ENCODE results near the gene CHRND. TPM values are rescaled to one million over a fixed set of nuclear protein-coding genes. Genes with fewer than 3 reads are reported as not detected.

Gene CHRND
- polyA plus RNA-seq, 1 donor (not counting 4 experiments of a cell fraction or from before 2014, with no cell fraction given): not detected

DNA sequence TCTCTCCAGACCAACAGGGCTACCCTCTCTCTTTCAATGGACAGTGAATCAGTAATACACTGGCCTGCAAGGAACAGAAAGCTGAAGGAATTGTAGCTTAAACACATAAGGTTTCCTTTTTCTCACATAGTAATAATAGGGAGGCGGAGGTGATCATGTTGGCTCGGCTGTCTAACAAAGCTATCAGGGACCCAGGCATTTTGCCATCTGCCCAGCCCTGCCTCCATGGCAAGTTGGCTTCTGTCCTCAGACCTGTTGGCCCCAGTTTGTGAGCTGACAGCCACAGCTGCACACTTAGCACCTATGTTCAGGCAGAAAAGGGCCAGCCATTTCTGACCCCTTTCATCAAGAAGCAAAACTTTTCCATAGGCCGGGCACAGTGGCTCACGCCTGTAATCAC lies 11.5 kb downstream of the CHRND start:
- H3K9me1 ChIP-seq (ENCODE audit: control insufficient read depth, extremely low read depth, insufficient read depth, low read length): no peaks in the 10 kb centered on the region
- H3K27me3 ChIP-seq (ENCODE audit: control insufficient read depth, extremely low read depth, insufficient read depth, low read length): no peaks in the 10 kb centered on the region
- dilution Hi-C loops (cut with MboI; ENCODE audit: extremely low pct_ligation_motif_present, low sequenced_read_pairs): no loop called here
- H4K20me1 ChIP-seq (ENCODE audit: control insufficient read depth, extremely low read depth, insufficient read depth, low read length): peaks cover 3% of the 10 kb centered on the region
- no peaks in the 10 kb centered on the region for H3K36me3 ChIP-seq (ENCODE audit: control insufficient read depth in 2 of 2, extremely low read depth in 1 of 2, insufficient read depth in 2 of 2, low read length in 2 of 2)
- H2AFZ ChIP-seq (ENCODE audit: control insufficient read depth, low read length): no peak overlapping the region
- no peak overlapping the region for H3K4me3 ChIP-seq (ENCODE audit: control insufficient read depth in 2 of 3, extremely low read depth in 1 of 3, insufficient read depth in 2 of 3, low read depth in 1 of 3, low read length in 3 of 3)
- no peak overlapping the region for H3K27ac ChIP-seq (ENCODE audit: control insufficient read depth, insufficient read depth, low read length)
- DNase-seq (ENCODE audit: low read depth, low spot score): no peak
- no peak overlapping the region for H3K4me2 ChIP-seq (ENCODE audit: control insufficient read depth, extremely low read depth, insufficient read depth, low read depth, low read length)
- FAIRE-seq: no peak
- no peak overlapping the region for H3K9ac ChIP-seq (ENCODE audit: control insufficient read depth, extremely low read depth, insufficient read depth, low read length)
- H3K4me1 ChIP-seq (ENCODE audit: control insufficient read depth, extremely low read depth, insufficient read depth, low read length): peaks cover 3% of the 10 kb centered on the region
- H3K9me3 ChIP-seq (ENCODE audit: control insufficient read depth, low read depth, low read length): no peaks in the 10 kb centered on the region
- no peaks in the 10 kb centered on the region for H3K79me2 ChIP-seq (ENCODE audit: control insufficient read depth, insufficient read depth, low read length)
- TF ChIP-seq, protein P1, sequence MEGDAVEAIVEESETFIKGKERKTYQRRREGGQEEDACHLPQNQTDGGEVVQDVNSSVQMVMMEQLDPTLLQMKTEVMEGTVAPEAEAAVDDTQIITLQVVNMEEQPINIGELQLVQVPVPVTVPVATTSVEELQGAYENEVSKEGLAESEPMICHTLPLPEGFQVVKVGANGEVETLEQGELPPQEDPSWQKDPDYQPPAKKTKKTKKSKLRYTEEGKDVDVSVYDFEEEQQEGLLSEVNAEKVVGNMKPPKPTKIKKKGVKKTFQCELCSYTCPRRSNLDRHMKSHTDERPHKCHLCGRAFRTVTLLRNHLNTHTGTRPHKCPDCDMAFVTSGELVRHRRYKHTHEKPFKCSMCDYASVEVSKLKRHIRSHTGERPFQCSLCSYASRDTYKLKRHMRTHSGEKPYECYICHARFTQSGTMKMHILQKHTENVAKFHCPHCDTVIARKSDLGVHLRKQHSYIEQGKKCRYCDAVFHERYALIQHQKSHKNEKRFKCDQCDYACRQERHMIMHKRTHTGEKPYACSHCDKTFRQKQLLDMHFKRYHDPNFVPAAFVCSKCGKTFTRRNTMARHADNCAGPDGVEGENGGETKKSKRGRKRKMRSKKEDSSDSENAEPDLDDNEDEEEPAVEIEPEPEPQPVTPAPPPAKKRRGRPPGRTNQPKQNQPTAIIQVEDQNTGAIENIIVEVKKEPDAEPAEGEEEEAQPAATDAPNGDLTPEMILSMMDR (optimal IDR thresholded peaks at IDR 0.05 in 1 of 3, IDR thresholded peaks at IDR 0.05 in 1 of 3, conservative IDR thresholded peaks at IDR 0.05 in 1 of 3; ENCODE audit: extremely low read depth in 1 of 3, insufficient read depth in 2 of 3, low read length in 3 of 3): no peak
- no peak for TF ChIP-seq EZH2 (IDR thresholded peaks at IDR 0.05; ENCODE audit: low read length)

DNA sequence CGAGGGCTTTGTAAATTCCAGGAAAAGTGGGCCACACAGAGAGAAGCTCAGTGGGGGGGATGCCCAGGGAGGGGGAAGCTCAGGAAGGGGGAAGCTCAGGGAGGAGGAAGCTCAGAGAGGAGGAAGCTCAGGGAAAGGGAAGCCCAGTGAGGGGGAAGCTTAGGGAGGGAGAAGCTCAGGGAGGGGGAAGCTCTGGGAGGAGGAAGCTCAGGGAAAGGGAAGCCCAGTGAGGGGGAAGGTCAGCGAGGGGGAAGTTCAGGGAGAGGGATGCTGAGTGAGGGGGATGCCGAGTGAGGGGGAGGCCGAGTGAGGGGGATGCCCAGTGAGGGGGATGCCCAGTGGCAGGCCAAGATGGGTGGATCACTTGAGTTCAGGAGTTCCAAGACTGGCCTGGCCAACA lies 12.7 kb downstream of the CHRND start:
- no peak for DNase-seq (ENCODE audit: low read depth, low spot score)
- H3K27me3 ChIP-seq (ENCODE audit: control insufficient read depth, extremely low read depth, insufficient read depth, low read length): no peaks in the 10 kb centered on the region
- no peak for FAIRE-seq
- H3K36me3 ChIP-seq (ENCODE audit: control insufficient read depth in 2 of 2, extremely low read depth in 1 of 2, insufficient read depth in 2 of 2, low read length in 2 of 2): no peaks in the 10 kb centered on the region
- no peak overlapping the region for H3K9ac ChIP-seq (ENCODE audit: control insufficient read depth, extremely low read depth, insufficient read depth, low read length)
- no peaks in the 10 kb centered on the region for H3K79me2 ChIP-seq (ENCODE audit: control insufficient read depth, insufficient read depth, low read length)
- TF ChIP-seq, protein P1 (optimal IDR thresholded peaks at IDR 0.05 in 1 of 3, IDR thresholded peaks at IDR 0.05 in 1 of 3, conservative IDR thresholded peaks at IDR 0.05 in 1 of 3; ENCODE audit: extremely low read depth in 1 of 3, insufficient read depth in 2 of 3, low read length in 3 of 3): no peak
- no peak for TF ChIP-seq EZH2 (IDR thresholded peaks at IDR 0.05; ENCODE audit: low read length)
- H3K4me3 ChIP-seq (ENCODE audit: control insufficient read depth in 2 of 3, extremely low read depth in 1 of 3, insufficient read depth in 2 of 3, low read depth in 1 of 3, low read length in 3 of 3): no peak overlapping the region
- no peak overlapping the region for H2AFZ ChIP-seq (ENCODE audit: control insufficient read depth, low read length)
- H4K20me1 ChIP-seq (ENCODE audit: control insufficient read depth, extremely low read depth, insufficient read depth, low read length): peaks cover 3% of the 10 kb centered on the region
- H3K9me3 ChIP-seq (ENCODE audit: control insufficient read depth, low read depth, low read length): no peaks in the 10 kb centered on the region
- H3K9me1 ChIP-seq (ENCODE audit: control insufficient read depth, extremely low read depth, insufficient read depth, low read length): no peaks in the 10 kb centered on the region
- H3K4me1 ChIP-seq (ENCODE audit: control insufficient read depth, extremely low read depth, insufficient read depth, low read length): peaks cover 3% of the 10 kb centered on the region
- dilution Hi-C loops (cut with MboI; ENCODE audit: extremely low pct_ligation_motif_present, low sequenced_read_pairs): no loop called here
- no peak overlapping the region for H3K27ac ChIP-seq (ENCODE audit: control insufficient read depth, insufficient read depth, low read length)
- no peak overlapping the region for H3K4me2 ChIP-seq (ENCODE audit: control insufficient read depth, extremely low read depth, insufficient read depth, low read depth, low read length)

Data from keratinocyte (primary cell).